ENCODE results near the gene CNTNAP2. TPM values are rescaled to one million over a fixed set of nuclear protein-coding genes. Genes with fewer than 3 reads are reported as not detected.

The CNTNAP2 gene
- total RNA-seq, 4 donors from 2014 or later, result not detected

DNA sequence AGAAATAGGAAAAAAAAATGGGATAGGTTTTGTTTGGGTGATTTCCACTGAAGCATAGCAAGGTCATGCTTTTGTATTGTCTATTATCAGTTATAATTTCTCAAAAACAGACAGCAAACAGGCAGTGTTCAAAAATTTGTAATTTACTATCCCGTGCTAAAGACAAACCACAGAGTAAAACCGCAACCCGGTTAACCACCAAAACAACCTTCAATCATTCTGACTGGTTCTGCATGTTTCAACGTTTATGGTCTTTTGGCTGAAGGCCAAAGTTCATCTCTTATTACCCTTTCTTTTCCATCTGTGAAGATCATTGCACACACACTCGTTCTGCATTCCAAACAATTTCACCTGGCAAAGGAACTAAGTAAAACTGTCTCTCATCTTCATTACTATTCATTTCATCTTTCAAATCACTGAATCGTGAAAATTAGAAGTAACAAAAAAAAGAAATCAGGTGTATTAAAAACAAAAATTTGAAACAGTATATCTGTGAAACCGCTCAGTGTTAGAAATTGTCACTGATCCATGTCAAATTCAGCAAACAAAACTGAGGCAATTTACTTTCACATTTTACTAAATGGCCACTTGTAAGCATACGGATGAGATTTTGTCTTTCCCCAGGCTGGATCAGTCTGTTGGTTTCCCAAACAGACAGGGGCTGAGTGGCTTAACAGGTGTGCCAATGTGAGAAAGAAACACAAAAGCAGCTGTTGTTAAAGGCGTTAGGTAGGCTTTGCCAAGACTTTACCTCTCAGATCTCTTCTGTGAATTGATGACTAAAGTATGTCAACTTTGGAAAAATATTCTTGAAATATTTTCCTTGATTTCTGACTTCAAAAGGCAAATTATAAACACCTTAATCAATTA lies 539.6 kb downstream of the CNTNAP2 start:
- DNase-seq (no peak), ATAC-seq (no peak)
- H3K4me3 ChIP-seq, result no peak overlapping the region
- no peaks in the 10 kb centered on the region for H3K27me3 ChIP-seq
- TF ChIP-seq POLR2A (IDR thresholded peaks at IDR 0.05), result no peak
- TF ChIP-seq, protein P1, sequence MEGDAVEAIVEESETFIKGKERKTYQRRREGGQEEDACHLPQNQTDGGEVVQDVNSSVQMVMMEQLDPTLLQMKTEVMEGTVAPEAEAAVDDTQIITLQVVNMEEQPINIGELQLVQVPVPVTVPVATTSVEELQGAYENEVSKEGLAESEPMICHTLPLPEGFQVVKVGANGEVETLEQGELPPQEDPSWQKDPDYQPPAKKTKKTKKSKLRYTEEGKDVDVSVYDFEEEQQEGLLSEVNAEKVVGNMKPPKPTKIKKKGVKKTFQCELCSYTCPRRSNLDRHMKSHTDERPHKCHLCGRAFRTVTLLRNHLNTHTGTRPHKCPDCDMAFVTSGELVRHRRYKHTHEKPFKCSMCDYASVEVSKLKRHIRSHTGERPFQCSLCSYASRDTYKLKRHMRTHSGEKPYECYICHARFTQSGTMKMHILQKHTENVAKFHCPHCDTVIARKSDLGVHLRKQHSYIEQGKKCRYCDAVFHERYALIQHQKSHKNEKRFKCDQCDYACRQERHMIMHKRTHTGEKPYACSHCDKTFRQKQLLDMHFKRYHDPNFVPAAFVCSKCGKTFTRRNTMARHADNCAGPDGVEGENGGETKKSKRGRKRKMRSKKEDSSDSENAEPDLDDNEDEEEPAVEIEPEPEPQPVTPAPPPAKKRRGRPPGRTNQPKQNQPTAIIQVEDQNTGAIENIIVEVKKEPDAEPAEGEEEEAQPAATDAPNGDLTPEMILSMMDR (IDR thresholded peaks at IDR 0.05 in 4 of 5, conservative IDR thresholded peaks at IDR 0.05 in 1 of 5), result no peak
- no peak overlapping the region for H3K27ac ChIP-seq
- no peaks in the 10 kb centered on the region for H3K36me3 ChIP-seq
- intact Hi-C loops (cut with DNase I; ENCODE audit: low total_unique reads) (no loop called here), in situ Hi-C loops (cut with MboI; ENCODE audit: low sequenced_read_pairs in 4 of 4) (no loop called here)
- H3K9me3 ChIP-seq, result no peaks in the 10 kb centered on the region
- no peaks in the 10 kb centered on the region for H3K4me1 ChIP-seq

DNA sequence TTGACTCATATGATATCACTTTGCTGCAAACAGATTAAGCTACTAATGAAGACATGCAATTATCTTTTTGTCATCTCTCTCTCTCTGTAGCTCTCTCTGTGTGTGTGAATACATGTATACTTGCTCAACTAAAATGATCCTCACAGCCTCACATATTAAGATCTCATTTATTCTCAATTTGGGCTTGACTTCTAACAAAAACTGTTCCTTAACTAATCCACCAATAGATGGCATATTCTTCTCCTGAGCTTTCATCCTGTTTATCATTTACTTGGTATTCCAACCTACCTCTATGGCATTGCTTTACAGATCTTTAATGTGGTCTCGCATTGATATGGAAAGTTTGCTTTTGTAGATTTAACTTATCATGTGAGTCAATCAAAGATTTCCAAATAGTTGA lies 540.4 kb downstream of the CNTNAP2 start:
- in situ Hi-C loops (cut with MboI; ENCODE audit: low sequenced_read_pairs in 4 of 4), result no loop called here
- no peak for ATAC-seq
- TF ChIP-seq, protein P1 (IDR thresholded peaks at IDR 0.05 in 4 of 5, conservative IDR thresholded peaks at IDR 0.05 in 1 of 5), result no peak
- no peak for TF ChIP-seq POLR2A (IDR thresholded peaks at IDR 0.05)

DNA sequence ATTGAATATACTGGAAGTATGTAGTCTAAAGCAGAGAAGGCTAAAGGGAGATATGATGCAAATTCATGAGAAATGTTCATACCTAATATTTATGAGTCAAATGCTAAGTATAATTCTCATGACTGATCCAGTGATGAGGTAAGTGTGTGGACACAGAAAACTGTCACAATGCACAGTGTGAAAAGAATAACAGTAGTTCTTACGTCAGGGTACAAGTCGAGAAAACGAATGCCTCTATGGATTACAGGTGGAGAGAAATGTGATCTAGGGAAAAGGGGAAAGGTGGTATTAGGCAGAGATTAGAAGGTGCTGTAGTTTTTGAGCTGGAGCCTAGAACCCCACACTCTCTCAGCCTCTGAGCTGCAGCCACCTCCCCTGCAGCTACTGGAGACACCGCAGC lies 542.0 kb downstream of the CNTNAP2 start:
- ATAC-seq (no peak), DNase-seq (no peak)
- no peaks in the 10 kb centered on the region for H3K4me1 ChIP-seq

More for the DNA sequence above, 540.4 kb downstream of the CNTNAP2 start:
- intact Hi-C loops (cut with DNase I; ENCODE audit: low total_unique reads), result no loop called here
- Histone ChIP-seq H3K27me3 (no peaks in the 10 kb centered on the region), H3K36me3 (no peaks in the 10 kb centered on the region), H3K9me3 (no peaks in the 10 kb centered on the region), H3K4me3 (no peak overlapping the region), H3K4me1 (no peaks in the 10 kb centered on the region), H3K27ac (no peak overlapping the region)
- DNase-seq, result no peak

DNA sequence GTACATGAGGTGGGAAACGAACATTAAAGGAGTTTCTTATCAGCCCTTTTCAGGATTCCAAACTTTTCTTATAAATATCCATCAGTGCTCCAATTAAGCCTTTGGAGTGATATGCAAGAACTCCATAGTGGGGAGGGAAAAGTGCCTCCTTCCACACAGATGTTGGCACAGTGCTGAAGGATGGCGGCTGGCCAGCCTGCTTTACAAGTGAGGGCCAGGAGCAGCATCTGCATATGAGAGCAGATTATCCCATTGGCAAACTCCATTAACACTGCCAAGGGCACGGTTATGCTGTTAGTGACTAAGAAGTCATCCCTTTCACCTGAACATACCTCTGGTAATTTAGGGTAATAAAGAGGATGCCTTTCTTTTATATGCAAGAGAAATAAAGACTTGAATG lies 543.1 kb downstream of the CNTNAP2 start:
- ATAC-seq (no peak), DNase-seq (no peak)
- intact Hi-C loops (cut with DNase I; ENCODE audit: low total_unique reads) (no loop called here), in situ Hi-C loops (cut with MboI; ENCODE audit: low sequenced_read_pairs in 4 of 4) (no loop called here)
- H3K36me3 ChIP-seq, result no peaks in the 10 kb centered on the region
- no peaks in the 10 kb centered on the region for H3K27me3 ChIP-seq
- H3K4me3 ChIP-seq, result no peak overlapping the region
- H3K4me1 ChIP-seq, result no peaks in the 10 kb centered on the region
- TF ChIP-seq POLR2A (IDR thresholded peaks at IDR 0.05), result no peak
- TF ChIP-seq, protein P1 (IDR thresholded peaks at IDR 0.05 in 4 of 5, conservative IDR thresholded peaks at IDR 0.05 in 1 of 5), result no peak
- H3K27ac ChIP-seq, result no peak overlapping the region
- no peaks in the 10 kb centered on the region for H3K9me3 ChIP-seq

More for the DNA sequence above, 542.0 kb downstream of the CNTNAP2 start:
- intact Hi-C loops (cut with DNase I; ENCODE audit: low total_unique reads) (no loop called here), in situ Hi-C loops (cut with MboI; ENCODE audit: low sequenced_read_pairs in 4 of 4) (no loop called here)
- no peaks in the 10 kb centered on the region for H3K27me3 ChIP-seq
- TF ChIP-seq, protein P1 (IDR thresholded peaks at IDR 0.05 in 4 of 5, conservative IDR thresholded peaks at IDR 0.05 in 1 of 5), result no peak
- no peak for TF ChIP-seq POLR2A (IDR thresholded peaks at IDR 0.05)
- H3K27ac ChIP-seq, result no peak overlapping the region
- H3K9me3 ChIP-seq, result no peaks in the 10 kb centered on the region
- H3K4me3 ChIP-seq, result no peak overlapping the region
- no peaks in the 10 kb centered on the region for H3K36me3 ChIP-seq

Measured in gastrocnemius medialis (tissue), 4 donors.